Aorta (tissue), 5 donors: ENCODE measurements around the gene PKD1. TPM values are rescaled to one million over a fixed set of nuclear protein-coding genes. Genes with fewer than 3 reads are reported as not detected.
"Not testable (repeated sequence)": the region's sequence is repeated elsewhere in the genome, so short reads cannot be mapped to it uniquely, and the experiment has no call there.

ENCODE experiments used
- ATAC-seq: fragments of 200-7000 bp; cut with Tn5 transposase; one replicate; pipeline ENCODE4 v1.9.1; 2022; ENCODE audit warnings: moderate library complexity; ENCODE audit not compliant: low FRiP score
- DNase-seq, 2 donors: peaks; one replicate each; pipeline ENCODE4 v3.0.0-alpha.2; 2020
- H3K27ac ChIP-seq, 2 donors: one replicate each; pipeline ENCODE4 v1.5.1; 2013; ENCODE audit warnings: low read length in 2 of 2, mild to moderate bottlenecking in 2 of 2, moderate library complexity in 2 of 2, control low read depth in 1 of 2, inconsistent platforms in 1 of 2, low read depth in 1 of 2
- H3K27me3 ChIP-seq, 2 donors: one replicate each; pipeline ENCODE4 v1.6.1; 2013; ENCODE audit warnings: control low read depth in 1 of 2, low read length in 1 of 2, mild to moderate bottlenecking in 1 of 2, moderate library complexity in 1 of 2; ENCODE audit not compliant: insufficient read depth in 2 of 2, control insufficient read depth in 1 of 2
- H3K36me3 ChIP-seq, 2 donors: one replicate each; pipeline ENCODE4 v1.6.1; 2013; ENCODE audit warnings: control low read depth in 1 of 2, low read length in 1 of 2, mild to moderate bottlenecking in 1 of 2; ENCODE audit not compliant: insufficient read depth in 2 of 2, control insufficient read depth in 1 of 2
- H3K4me1 ChIP-seq, 2 donors: one replicate each; pipeline ENCODE4 v1.6.1; 2013; ENCODE audit warnings: low read length in 2 of 2, control low read depth in 1 of 2, mild to moderate bottlenecking in 1 of 2, moderate library complexity in 1 of 2; ENCODE audit not compliant: insufficient read depth in 2 of 2, control insufficient read depth in 1 of 2
- H3K4me3 ChIP-seq, 2 donors: one replicate each; pipeline ENCODE4 v1.5.1; 2013; ENCODE audit warnings: low read length in 2 of 2, control low read depth in 1 of 2, mild to moderate bottlenecking in 1 of 2
- H3K9me3 ChIP-seq: one replicate; pipeline ENCODE4 v1.6.1; 2013; ENCODE audit warnings: mild to moderate bottlenecking, low read length; ENCODE audit not compliant: control insufficient read depth
- WGBS, 2 donors: extraction: QIAGEN DNeasy Blood & Tissue Kit; methylation state at CpG; one replicate each; pipeline ENCODE4 v1.1.7; 2013; 5-methylcytosine and 5-hydroxymethylcytosine counted together
- intact Hi-C, 2 donors: fragments of 100-400 bp; cut with DNase I; formaldehyde crosslinking; loops; one replicate each; pipeline versions ENCODE4 v1.14.2 to v1.15.0; 2022
- polyA plus RNA-seq, 2 donors: library from polyadenylated mRNA; stranded (reverse); fragments of 200-250 nt; gene quantifications; one replicate each; pipeline ENCODE4 v1.2.3, GENCODE V29; 2013
- total RNA-seq, 2 donors: library from RNA; stranded (reverse); fragmentation: NEBNext Ultra II Directional; extraction: Animal tissue kit (Norgen Biotek cat#: 25700); gene quantifications; one replicate each; pipeline ENCODE4 v1.2.1, GENCODE V29; 2021
- donor health status: healthy with polysubstance abuse.
- donor health status: Bipolar disorder and iron deficiency.
- donor health status: DM: no; HTN: no; CAD: no.
- donor health status: DM: no; HTN: no; CAD: no.
- donor health status: DM: yes; HTN: yes; CAD: no.

Gene PKD1
- total and polyA plus RNA-seq, 4 donors = 42.8 to 337 (median 297) TPM

DNA sequence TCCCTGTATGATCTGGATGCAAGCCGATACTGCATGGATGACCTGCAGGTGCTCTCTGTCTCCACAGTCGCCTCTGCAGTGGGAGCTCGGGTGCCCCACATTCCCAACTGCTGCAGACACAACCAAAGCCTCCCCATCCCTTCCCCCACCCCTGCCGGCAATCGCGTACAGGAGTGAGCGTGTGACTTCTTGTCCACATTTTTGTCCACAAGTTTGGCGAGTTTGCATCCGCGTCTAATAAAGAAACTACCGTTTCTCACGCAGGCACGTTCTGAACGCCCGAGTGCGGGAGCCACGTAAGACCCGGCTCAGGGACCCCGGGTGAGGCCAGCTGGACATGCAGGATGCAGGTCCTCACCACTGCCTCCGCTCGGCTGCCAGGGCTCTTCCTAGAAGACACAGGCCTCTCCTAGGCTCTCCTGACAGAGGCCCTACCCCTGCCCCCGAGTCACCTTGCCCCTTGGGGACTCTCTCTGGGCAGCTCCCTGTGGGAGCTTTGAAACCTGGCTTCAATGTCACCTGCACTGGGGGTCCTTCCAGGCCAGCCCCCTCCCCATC is 5.7 kb downstream of the PKD1 start:
- H3K27me3 ChIP-seq, ATAC-seq, intact Hi-C loops, H3K4me1 ChIP-seq, H3K36me3 ChIP-seq, H3K9me3 ChIP-seq, DNase-seq, H3K4me3 ChIP-seq: not testable (repeated sequence)
- peak overlapping the region in 1 of 2 donors; percentile 40 for H3K27ac ChIP-seq
- 22 to 25% methylated on average over 22 of the region's 22 CpGs for WGBS, 2 donors

DNA sequence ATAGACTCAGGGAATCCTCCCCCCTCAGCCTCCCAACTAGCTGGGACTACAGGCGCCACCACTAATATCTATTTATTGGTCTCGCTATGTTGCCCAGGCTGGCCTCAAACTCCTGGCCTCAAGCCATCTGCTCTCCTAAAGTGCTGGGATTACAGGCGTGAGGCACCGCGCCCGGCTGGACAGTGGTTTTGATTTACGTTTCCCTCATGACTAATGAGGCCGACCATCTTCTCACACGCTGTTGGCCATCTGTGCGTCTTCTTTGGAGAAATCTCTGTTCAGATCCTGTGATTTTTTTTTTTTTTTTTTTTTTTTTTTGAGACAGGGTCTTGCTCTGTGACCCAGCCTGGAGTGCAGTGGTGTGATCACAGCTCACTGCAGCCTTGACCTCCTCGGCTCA is 6.4 kb downstream of the PKD1 start:
- intact Hi-C loops, H3K27ac ChIP-seq, H3K27me3 ChIP-seq, H3K4me3 ChIP-seq, DNase-seq, H3K36me3 ChIP-seq, H3K9me3 ChIP-seq, ATAC-seq, H3K4me1 ChIP-seq: not testable (repeated sequence)
- 29 to 32% methylated on average over 9 of the region's 11 CpGs for WGBS, 2 donors

DNA sequence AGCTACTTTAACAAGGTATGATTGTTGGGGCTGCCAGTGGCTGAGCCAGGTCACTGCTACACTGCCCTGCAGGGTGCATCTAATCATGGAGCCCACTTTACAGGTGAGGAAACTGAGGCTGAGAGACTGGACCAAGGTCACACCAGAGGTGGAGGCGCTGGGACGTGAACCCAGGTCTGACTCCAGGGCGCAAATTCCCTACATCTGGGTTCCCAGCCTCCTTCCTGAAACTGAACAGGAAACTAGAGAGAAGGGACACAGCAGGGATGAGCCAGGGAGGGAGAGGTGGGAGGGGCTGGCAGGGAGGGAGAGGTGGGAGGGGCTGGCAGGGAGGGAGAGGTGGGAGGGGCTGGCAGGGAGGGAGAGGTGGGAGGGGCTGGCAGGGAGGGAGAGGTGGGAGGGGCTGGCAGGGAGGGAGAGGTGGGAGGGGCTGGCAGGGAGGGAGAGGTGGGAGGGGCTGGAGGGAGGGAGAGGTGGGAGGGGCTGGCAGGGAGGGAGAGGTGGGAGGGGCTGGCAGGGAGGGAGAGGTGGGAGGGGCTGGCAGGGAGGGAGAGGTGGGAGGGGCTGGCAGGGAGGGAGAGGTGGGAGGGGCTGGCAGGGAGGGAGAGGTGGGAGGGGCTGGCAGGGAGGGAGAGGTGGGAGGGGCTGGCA is 7.9 kb downstream of the PKD1 start:
- 24 to 35% methylated on average over 3 of the region's 3 CpGs for WGBS, 2 donors
- H3K4me1 ChIP-seq, H3K9me3 ChIP-seq, DNase-seq, H3K27me3 ChIP-seq, H3K36me3 ChIP-seq, ATAC-seq, H3K4me3 ChIP-seq, intact Hi-C loops: not testable (repeated sequence)
- H3K27ac ChIP-seq = peak overlapping the region in 1 of 2 donors; percentile 87

DNA sequence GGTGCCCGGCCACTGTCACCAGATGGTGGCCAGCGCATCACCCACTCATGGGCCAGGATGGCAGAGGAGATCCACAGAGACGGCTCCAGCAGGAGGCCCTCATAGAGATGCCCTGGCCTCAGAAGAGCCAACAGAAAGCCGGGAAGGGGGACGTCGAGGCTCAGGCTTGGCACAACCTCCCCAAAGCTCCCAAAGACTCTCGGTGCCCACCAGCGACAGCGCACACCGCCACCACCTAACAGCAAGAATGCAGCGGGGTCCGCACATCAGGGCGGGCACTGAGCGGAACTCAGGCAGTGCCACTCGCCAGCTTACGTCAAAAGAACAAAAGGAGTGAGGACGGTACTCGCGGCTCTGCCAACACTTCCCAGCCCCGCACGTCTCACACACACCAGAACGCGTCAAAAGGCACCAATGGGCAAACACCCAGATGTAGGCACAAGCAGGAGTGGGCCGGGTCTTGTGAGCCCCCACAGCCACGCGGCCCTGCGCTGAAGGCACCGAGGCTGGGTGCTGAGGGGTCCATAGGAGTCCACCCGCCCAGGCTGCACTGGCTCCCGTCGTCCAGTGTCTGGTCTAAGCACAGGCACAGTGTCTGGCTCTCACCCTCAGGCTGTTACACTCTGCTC is 8.7 kb downstream of the PKD1 start:
- H3K27me3 ChIP-seq, H3K4me3 ChIP-seq, H3K9me3 ChIP-seq, ATAC-seq, H3K36me3 ChIP-seq, H3K4me1 ChIP-seq, intact Hi-C loops: not testable (repeated sequence)
- H3K27ac ChIP-seq = peak overlapping the region; percentile 3 to 99
- WGBS, 2 donors = 5 to 9% methylated on average over 30 to 31 of the region's 31 CpGs
- DNase-seq = peak in 1 of 2 donors; percentile 76

DNA sequence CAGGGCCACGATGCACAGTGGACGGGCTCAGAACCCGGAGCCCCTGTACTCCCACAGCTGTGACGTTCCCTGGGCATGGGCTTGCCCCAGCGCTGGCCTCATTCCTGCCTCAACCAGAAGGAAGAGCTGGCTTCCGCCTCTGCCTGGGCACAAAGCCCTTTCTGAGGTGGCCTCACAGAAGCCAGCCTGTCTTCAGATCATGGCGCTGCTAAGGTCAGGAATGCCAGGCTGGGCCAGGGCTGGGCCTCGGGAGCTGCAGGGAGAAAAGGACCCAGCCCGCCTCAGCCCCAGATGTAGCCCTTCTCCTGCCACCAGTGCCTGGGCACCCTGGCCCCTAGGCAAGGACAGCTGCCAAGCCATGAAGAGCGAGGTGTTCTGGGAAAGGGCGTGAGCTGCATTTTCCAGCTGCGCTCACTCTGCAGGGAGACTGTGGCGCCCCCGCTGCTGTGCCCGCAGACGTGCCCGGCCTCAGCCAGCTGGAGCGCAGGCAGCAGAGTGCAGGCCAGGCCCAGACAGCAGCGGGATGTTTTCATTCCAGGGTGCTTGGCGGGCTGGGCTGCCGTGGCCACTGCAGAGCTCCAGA is 9.4 kb downstream of the PKD1 start:
- H3K9me3 ChIP-seq, intact Hi-C loops, H3K27me3 ChIP-seq, H3K4me3 ChIP-seq, H3K36me3 ChIP-seq, H3K4me1 ChIP-seq: not testable (repeated sequence)
- peak overlapping the region; percentile 89 to 99 for H3K27ac ChIP-seq
- DNase-seq (peak; percentile 87 to 89), ATAC-seq (peak; percentile 58)
- 0 to 6% methylated on average over 19 to 21 of the region's 21 CpGs for WGBS, 2 donors

DNA sequence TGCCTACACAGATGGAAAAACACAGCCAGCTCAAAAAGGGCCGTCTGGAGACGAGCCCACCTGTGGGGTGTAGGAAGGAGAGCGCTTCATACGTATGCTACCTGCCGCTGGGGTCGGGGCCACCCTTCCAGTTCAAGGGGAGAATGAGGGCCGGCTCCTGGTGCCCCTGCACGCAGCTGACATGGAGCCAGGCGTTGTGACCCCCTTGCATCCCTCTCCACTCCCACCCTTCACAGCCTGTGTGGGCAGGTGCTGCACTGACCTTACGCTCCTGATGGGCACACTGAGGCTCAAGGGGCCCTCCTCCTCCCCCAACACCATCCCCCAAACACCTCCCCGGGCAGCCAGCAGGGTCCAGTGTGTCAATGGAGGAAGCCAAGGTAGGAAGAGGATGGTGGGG is 10.1 kb downstream of the PKD1 start:
- intact Hi-C loops = not testable (repeated sequence)

DNA sequence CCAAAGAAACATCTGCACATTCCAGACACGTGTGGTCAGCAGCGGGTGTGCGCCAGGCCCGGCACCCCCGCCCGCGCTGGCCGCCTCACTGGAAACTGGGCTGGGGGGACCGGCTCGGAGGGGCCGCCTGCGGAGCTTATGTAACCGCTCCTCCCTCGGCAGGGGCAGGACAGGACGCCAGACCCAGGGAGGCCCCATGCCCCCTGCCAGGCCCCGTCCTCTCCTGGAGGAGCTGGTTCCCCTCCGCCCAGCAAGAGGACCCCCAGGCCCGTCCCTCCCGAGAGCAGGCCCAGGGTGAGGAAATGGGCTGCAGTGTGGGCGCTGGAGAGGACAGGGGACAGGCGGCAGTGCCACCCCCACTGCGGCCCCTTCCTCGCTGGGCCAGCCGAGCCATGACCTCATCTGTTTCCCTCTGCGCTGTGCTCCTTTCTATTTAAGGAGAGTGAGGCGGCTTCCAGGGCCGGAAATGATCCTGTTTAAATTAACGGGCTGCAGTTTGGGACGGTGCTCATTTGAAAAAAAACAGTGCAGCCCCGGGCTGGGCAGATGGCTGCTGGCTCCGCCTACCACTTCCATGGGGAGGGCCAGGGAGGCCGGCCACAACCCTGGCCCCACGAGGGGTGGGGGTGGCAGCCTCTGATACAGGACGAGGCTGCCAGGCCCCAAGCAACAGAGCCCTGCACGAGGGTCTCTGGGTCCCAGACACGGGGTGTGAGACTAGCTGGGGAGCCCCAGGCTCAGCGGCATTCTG is 10.8 kb downstream of the PKD1 start:
- peak; percentile 91 to 93 for DNase-seq

More for the DNA sequence above, 10.1 kb downstream of the PKD1 start:
- not testable (repeated sequence) for H3K4me1 ChIP-seq, H3K36me3 ChIP-seq, H3K9me3 ChIP-seq, H3K4me3 ChIP-seq, ATAC-seq, DNase-seq, H3K27me3 ChIP-seq
- WGBS, 2 donors = 6 to 18% methylated on average over 10 to 11 of the region's 11 CpGs
- peak overlapping the region; percentile 83 to 89 for H3K27ac ChIP-seq

DNA sequence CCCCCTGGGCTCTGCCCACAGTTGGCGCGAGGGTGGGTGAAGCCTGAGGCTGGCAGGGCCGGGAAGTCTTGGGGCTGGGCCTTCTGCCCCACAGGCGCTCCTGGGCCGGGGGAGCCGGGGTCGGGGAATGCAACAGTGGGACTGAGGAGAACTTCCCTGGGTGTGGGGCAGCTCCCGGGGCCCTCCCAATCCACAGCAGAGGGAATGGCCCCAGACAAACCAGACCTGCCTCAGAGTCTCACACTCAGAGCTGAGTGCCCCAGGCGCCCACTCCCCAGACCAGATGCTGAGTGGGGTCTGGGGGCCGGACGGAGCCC is 11.4 kb downstream of the PKD1 start:
- H3K4me3 ChIP-seq, ATAC-seq, H3K9me3 ChIP-seq, DNase-seq, H3K4me1 ChIP-seq, intact Hi-C loops, H3K27me3 ChIP-seq, H3K36me3 ChIP-seq: not testable (repeated sequence)
- WGBS, 2 donors = 2 to 5% methylated on average over 5 to 11 of the region's 11 CpGs
- H3K27ac ChIP-seq = peak overlapping the region; percentile 87 to 91

More for the DNA sequence above, 10.8 kb downstream of the PKD1 start:
- H3K27ac ChIP-seq = peak overlapping the region; percentile 87 to 91
- H3K27me3 ChIP-seq, H3K36me3 ChIP-seq, H3K9me3 ChIP-seq, H3K4me3 ChIP-seq, intact Hi-C loops, H3K4me1 ChIP-seq: not testable (repeated sequence)
- WGBS, 2 donors = 3% methylated on average over 23 to 37 of the region's 37 CpGs
- peak; percentile 73 for ATAC-seq
